Muscle layer of duodenum (tissue), 2 donors: ENCODE measurements around the gene ZBTB49.
A peak's percentile ranks its signal among the peaks of the same experiment; 100 is the strongest.

Experiments
- H3K27ac ChIP-seq: one replicate; pipeline ENCODE4 v1.7.0; 2013; ENCODE audit warnings: mild to moderate bottlenecking, low read length
- H3K27me3 ChIP-seq: one replicate; pipeline ENCODE4 v1.7.0; 2013; ENCODE audit warnings: low read depth, mild to moderate bottlenecking, control low read depth, low read length
- H3K36me3 ChIP-seq, 2 donors: one replicate each; pipeline ENCODE4 v1.7.0; 2013; ENCODE audit warnings: low read length in 2 of 2, control low read depth in 1 of 2, mild to moderate bottlenecking in 1 of 2; ENCODE audit not compliant: insufficient read depth in 2 of 2, control insufficient read depth in 1 of 2
- H3K4me1 ChIP-seq, 2 donors: one replicate each; pipeline ENCODE4 v1.7.0; 2013; ENCODE audit warnings: low read length in 2 of 2, mild to moderate bottlenecking in 2 of 2, control low read depth in 1 of 2, moderate library complexity in 1 of 2; ENCODE audit not compliant: insufficient read depth in 2 of 2, control insufficient read depth in 1 of 2
- H3K4me3 ChIP-seq, 2 donors: one replicate each; pipeline ENCODE4 v1.7.0; 2013; ENCODE audit warnings: low read length in 2 of 2, low read depth in 1 of 2, mild to moderate bottlenecking in 1 of 2
- H3K9me3 ChIP-seq, 2 donors: one replicate each; pipeline ENCODE4 v1.7.0; 2013; ENCODE audit warnings: low read length in 2 of 2, control low read depth in 1 of 2, mild to moderate bottlenecking in 1 of 2; ENCODE audit not compliant: control insufficient read depth in 1 of 2
- donor health status: healthy.

The ZBTB49 gene

GRCh38 chr4:4284827-4285618 is 5.0 kb upstream of the ZBTB49 start:
- Histone ChIP-seq H3K36me3 (peaks cover 15 to 57% of the 10 kb centered on the region in 2 donors), H3K4me3 (no peak overlapping the region), H3K27me3 (no peaks in the 10 kb centered on the region), H3K4me1 (peaks cover 7 to 14% of the 10 kb centered on the region in 2 donors), H3K27ac (no peak overlapping the region), H3K9me3 (no peaks in the 10 kb centered on the region)

- H3K4me1 ChIP-seq: peaks cover 18 to 25% of the 10 kb centered on the region in 2 donors
- H3K27ac ChIP-seq: no peak overlapping the region
- no peaks in the 10 kb centered on the region for H3K9me3 ChIP-seq
- H3K36me3 ChIP-seq: peaks cover 5 to 28% of the 10 kb centered on the region in 2 donors
- H3K4me3 ChIP-seq: no peak overlapping the region
- no peaks in the 10 kb centered on the region for H3K27me3 ChIP-seq
Observed at GRCh38 chr4:4288098-4288497, 2.0 kb upstream of the ZBTB49 start.

GRCh38 chr4:4289055-4289454 is 996 bp upstream of the ZBTB49 start:
- H3K36me3 ChIP-seq: peaks cover 4 to 20% of the 10 kb centered on the region in 2 donors
- peaks cover 18 to 25% of the 10 kb centered on the region in 2 donors for H3K4me1 ChIP-seq
- no peaks in the 10 kb centered on the region for H3K9me3 ChIP-seq
- H3K27ac ChIP-seq: no peak overlapping the region
- no peaks in the 10 kb centered on the region for H3K27me3 ChIP-seq
- peak overlapping the region; percentile 87 to 99 for H3K4me3 ChIP-seq

GRCh38 chr4:4289597-4289940 is 482 bp upstream of the ZBTB49 start:
- Histone ChIP-seq H3K4me1 (peaks cover 18 to 25% of the 10 kb centered on the region in 2 donors), H3K4me3 (peak overlapping the region; percentile 87 to 99), H3K27ac (peak overlapping the region; percentile 20), H3K27me3 (no peaks in the 10 kb centered on the region), H3K9me3 (no peaks in the 10 kb centered on the region), H3K36me3 (peaks cover 4 to 14% of the 10 kb centered on the region in 2 donors)

- Histone ChIP-seq H3K4me3 (no peak overlapping the region), H3K27me3 (no peaks in the 10 kb centered on the region), H3K27ac (no peak overlapping the region), H3K4me1 (peaks cover 18 to 25% of the 10 kb centered on the region in 2 donors), H3K36me3 (no peaks in the 10 kb centered on the region), H3K9me3 (no peaks in the 10 kb centered on the region)
Observed at GRCh38 chr4:4293279-4293678, 3.2 kb downstream of the ZBTB49 start.

- H3K4me1 ChIP-seq: peaks cover 4% of the 10 kb centered on the region in 2 donors
- H3K36me3 ChIP-seq: peaks cover 3 to 6% of the 10 kb centered on the region in 2 donors
- H3K9me3 ChIP-seq: no peaks in the 10 kb centered on the region
- H3K27me3 ChIP-seq: no peaks in the 10 kb centered on the region
- no peak overlapping the region for H3K4me3 ChIP-seq
- no peak overlapping the region for H3K27ac ChIP-seq
Observed at GRCh38 chr4:4296283-4296846, 6.3 kb downstream of the ZBTB49 start.

GRCh38 chr4:4299006-4299405 is 9.0 kb downstream of the ZBTB49 start:
- Histone ChIP-seq H3K4me3 (no peak overlapping the region), H3K36me3 (peaks cover 17 to 18% of the 10 kb centered on the region in 2 donors), H3K27me3 (no peaks in the 10 kb centered on the region), H3K9me3 (no peaks in the 10 kb centered on the region), H3K27ac (no peak overlapping the region), H3K4me1 (no peaks in the 10 kb centered on the region)

- Histone ChIP-seq H3K4me3 (no peak overlapping the region), H3K27ac (no peak overlapping the region), H3K4me1 (no peaks in the 10 kb centered on the region), H3K36me3 (peaks cover 24 to 30% of the 10 kb centered on the region in 2 donors), H3K27me3 (no peaks in the 10 kb centered on the region), H3K9me3 (no peaks in the 10 kb centered on the region)
Observed at GRCh38 chr4:4302001-4302400, 11.9 kb downstream of the ZBTB49 start.

- H3K27me3 ChIP-seq: no peaks in the 10 kb centered on the region
- H3K9me3 ChIP-seq: no peaks in the 10 kb centered on the region
- no peak overlapping the region for H3K4me3 ChIP-seq
- H3K27ac ChIP-seq: no peak overlapping the region
- H3K4me1 ChIP-seq: no peaks in the 10 kb centered on the region
- H3K36me3 ChIP-seq: peaks cover 24 to 34% of the 10 kb centered on the region in 2 donors
Observed at GRCh38 chr4:4302416-4302815, 12.4 kb downstream of the ZBTB49 start.

- peaks cover 25 to 38% of the 10 kb centered on the region in 2 donors for H3K36me3 ChIP-seq
- no peak overlapping the region for H3K27ac ChIP-seq
- no peaks in the 10 kb centered on the region for H3K9me3 ChIP-seq
- no peaks in the 10 kb centered on the region for H3K4me1 ChIP-seq
- no peaks in the 10 kb centered on the region for H3K27me3 ChIP-seq
- H3K4me3 ChIP-seq: no peak overlapping the region
Observed at GRCh38 chr4:4306920-4307319, 16.9 kb downstream of the ZBTB49 start.

- H3K27ac ChIP-seq: no peak overlapping the region
- H3K4me1 ChIP-seq: no peaks in the 10 kb centered on the region
- peaks cover 22 to 38% of the 10 kb centered on the region in 2 donors for H3K36me3 ChIP-seq
- no peak overlapping the region for H3K4me3 ChIP-seq
- no peaks in the 10 kb centered on the region for H3K27me3 ChIP-seq
- no peaks in the 10 kb centered on the region for H3K9me3 ChIP-seq
Observed at GRCh38 chr4:4308800-4309441, 18.9 kb downstream of the ZBTB49 start.
